GM19324 (cell line): ENCODE results near the gene GPRC5A.

Source experiments
- ATAC-seq: cut with Tn5 transposase; IDR thresholded peaks from one replicate; pipeline ENCODE4 v1.9.1; 2021; ENCODE audit warnings: mild to moderate bottlenecking, moderate library complexity; ENCODE audit not compliant: unreplicated experiment, low FRiP score

Gene GPRC5A

DNA sequence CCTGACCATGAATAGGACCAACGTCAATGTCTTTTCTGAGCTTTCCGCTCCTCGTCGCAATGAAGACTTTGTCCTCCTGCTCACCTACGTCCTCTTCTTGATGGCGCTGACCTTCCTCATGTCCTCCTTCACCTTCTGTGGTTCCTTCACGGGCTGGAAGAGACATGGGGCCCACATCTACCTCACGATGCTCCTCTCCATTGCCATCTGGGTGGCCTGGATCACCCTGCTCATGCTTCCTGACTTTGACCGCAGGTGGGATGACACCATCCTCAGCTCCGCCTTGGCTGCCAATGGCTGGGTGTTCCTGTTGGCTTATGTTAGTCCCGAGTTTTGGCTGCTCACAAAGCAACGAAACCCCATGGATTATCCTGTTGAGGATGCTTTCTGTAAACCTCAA lies 17.3 kb downstream of the GPRC5A start:
- no peak for ATAC-seq

DNA sequence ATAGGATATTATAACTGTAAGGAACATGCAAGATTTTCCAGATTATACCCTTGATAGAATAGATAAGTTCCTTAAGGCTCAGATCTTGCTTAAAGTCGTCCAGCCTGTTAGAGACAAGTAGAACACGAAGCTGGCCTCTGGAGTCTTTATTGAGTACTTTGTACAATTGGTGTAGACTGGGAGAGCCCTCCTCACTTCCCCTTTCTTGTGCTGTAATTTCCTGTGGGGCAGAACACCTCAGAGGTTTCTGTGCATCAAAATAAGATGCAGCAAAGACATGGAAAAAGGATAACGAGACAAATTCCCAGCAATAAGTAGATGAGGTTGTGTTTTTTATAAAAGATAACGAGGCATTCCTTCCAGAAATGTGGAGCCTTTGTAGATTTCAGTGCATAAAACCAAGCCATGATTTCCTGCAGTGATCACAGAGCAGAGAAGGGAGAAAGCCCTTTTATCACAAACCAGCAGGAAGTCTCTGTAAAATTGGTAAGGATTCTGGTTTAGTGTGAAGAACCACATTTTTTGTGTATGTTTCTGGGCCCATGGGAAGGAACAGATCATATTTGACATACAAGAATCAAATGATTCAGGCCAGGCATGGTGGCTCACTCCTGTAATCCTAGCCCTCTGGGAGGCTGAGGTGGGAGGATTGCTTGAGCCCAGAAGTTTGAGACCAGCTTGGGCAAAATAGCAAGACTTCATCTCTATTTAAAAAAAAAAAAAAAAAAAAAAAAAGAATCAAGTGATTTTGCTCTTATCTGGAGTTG lies 18.0 kb downstream of the GPRC5A start:
- no peak for ATAC-seq

DNA sequence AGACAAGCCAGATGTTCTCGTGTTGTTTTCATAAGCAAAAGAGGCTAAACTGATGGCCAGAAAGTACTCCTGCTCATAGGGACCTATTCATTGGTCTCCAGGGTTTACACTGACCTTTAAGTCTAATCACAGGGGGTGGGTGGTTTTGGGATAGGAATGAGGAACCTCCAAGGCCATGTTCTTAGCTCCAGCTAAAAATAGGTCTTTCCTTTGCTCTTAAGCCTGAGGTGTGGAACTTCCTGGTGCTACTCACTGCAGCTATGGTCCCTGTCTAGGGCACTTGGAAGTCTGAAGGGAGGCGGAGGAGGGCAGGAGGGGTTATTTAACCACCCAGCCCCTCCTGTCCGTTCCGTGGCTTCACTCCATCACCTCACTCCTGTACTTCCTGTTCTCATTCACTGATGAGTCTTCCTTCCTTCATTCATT lies 18.6 kb downstream of the GPRC5A start:
- ATAC-seq = no peak

DNA sequence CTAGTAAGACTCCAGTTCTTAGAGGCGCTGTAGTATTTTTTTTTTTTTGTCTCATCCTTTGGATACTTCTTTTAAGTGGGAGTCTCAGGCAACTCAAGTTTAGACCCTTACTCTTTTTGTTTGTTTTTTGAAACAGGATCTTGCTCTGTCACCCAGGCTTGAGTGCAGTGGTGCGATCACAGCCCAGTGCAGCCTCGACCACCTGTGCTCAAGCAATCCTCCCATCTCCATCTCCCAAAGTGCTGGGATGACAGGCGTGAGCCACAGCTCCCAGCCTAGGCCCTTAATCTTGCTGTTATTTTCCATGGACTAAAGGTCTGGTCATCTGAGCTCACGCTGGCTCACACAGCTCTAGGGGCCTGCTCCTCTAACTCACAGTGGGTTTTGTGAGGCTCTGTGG lies 21.3 kb downstream of the GPRC5A start:
- ATAC-seq = no peak

DNA sequence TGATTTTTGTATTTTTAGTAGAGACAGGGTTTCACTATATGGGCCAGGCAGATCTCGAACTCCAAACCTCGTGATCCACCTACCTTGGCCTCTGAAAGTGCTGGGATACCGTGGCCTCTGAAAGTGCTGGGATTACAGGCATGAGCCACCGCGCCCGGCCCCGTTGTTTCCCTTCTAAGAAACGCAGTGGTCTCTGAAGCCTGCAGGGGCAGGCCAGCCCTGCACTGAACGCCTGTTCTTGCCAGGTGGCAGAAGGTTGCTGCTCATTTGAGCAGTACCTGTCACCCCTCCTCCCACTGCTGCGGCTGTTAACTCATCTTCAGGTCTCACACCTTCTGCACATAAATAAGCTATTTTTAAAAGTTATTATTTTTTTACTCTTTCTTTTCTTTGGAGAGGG lies 24.3 kb downstream of the GPRC5A start:
- no peak for ATAC-seq

DNA sequence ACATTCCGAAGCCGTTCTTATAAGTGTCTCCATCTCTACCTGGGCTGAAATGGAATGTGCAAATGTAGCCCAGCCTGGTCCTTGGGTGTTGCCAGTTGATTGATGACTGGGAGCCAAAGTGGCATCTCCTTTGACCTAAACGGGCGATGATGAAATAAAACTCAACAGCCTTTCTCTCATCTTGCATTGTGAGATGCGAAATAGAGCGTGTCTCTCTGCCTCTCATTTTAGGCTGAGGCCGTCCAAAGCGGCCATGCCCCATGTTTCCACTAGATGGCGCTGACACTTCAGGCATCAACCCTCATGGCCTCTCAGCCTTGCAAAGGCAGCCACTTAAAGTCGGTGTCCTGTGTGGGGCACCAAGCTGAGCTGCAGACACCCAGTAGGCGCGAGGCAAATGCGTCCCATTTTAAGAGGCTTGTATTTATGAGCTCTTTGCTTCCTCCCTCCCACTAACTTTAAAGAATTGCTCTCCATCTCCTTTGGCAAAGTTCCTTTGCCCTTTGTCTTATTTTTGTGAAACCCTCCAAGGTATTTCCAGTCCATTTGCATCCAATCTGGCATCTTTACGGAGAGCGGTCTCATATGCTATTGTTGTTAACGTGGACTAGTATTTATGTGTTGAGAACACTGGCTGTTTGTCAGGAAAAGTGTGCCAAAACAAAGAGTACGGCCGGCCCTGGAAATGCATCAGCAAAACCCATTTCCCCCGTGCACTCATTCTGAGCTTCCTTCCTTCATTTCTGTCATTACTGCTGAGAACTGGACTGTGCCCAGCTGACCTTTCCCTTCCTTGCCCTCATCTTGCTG lies 25.0 kb downstream of the GPRC5A start:
- ATAC-seq = no peak

DNA sequence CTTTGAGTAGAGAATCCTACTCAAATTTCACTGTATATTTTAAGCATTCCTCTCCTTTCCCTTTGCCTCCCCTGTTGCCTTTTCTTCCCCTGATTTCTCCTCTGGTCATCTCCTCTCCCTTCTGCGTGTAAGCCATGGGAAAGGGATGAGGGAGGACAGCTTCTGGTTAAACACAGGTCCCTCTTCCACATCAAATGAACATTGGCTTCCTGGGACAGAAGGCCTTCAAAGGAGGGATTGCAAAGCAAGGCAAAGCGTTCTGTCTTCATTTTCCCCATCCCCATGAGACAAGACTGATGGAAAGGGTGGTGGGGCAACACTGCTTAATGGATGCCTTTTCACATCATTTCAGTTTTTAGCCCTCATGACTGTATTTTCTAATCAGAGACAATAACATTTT lies 26.2 kb downstream of the GPRC5A start:
- ATAC-seq = no peak

DNA sequence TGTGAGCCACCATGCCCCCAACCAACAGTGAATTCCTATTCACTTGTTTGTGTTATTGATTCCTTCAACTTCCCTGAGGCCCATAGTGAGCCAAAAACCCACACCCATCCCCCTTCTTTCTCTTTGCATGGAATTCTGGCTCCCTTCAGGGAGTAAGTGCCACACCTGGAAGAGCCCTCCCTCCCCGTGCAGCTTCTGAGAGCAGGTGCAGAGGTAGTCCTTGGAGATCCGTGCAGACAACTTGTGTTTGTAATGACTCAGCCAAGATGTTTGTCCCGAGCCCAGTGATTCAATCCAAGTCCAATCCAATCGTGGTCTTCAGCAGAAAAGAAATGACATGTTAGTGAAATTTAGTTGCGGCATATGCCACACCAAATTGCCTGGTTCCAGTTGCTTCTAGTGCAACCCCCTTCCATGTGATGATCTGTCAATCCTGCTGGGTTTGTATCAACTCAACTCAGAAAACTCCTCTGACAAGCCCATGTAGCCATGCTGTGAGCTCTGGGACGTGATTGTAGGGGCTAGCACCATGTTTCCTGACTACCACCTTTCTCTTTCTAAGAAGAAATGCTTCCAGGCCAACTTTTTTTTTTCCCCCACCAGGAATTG lies 27.5 kb downstream of the GPRC5A start:
- ATAC-seq = no peak

- no peak for ATAC-seq
Observed at GRCh38 chr12:12919666-12920435, 28.5 kb downstream of the GPRC5A start.

- no peak for ATAC-seq
Observed at GRCh38 chr12:12922191-12922616, 30.8 kb downstream of the GPRC5A start.

DNA sequence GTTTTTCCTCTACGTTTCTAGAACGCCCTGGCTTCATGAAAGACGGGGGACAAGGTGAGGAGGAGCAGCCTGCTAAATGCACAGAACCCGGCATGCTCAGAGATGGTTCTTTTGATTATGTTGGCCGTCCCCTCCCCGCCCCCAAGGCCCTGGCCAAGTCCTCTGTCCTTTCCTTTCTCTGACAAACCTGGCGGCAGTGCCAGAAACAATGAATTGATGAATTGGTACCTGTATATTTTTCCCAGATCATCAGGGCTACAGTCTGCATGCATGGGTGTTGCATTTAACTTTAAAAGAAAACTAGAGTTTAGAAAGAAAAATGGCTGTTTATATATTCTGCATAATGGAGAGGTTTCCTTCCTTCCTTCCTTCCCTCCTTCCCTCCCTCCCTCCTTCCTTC lies 31.6 kb downstream of the GPRC5A start:
- ATAC-seq = no peak

GRCh38 chr12:12924169-12924568 lies 32.8 kb downstream of the GPRC5A start:
- no peak for ATAC-seq

DNA sequence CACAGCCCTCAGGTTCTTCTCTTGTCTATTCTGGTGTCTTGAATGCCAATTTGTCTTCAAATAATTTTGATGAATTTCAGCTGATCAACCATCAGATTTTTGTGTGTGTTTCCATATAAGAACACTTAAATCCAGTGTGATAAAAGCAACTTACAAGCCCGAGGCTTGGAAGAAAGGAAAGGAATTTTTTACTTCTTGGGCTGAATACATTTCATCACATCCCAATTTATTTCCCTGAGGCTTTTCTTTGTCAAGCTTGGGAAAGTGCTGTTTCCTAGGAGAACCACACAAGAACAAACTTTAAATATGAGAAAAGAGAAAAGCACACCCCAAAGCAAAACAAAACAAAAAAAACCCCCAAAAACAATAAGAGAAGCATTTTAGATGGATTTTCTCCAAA lies 34.0 kb downstream of the GPRC5A start:
- no peak for ATAC-seq

GRCh38 chr12:12926571-12927071 lies 35.3 kb downstream of the GPRC5A start:
- no peak for ATAC-seq

DNA sequence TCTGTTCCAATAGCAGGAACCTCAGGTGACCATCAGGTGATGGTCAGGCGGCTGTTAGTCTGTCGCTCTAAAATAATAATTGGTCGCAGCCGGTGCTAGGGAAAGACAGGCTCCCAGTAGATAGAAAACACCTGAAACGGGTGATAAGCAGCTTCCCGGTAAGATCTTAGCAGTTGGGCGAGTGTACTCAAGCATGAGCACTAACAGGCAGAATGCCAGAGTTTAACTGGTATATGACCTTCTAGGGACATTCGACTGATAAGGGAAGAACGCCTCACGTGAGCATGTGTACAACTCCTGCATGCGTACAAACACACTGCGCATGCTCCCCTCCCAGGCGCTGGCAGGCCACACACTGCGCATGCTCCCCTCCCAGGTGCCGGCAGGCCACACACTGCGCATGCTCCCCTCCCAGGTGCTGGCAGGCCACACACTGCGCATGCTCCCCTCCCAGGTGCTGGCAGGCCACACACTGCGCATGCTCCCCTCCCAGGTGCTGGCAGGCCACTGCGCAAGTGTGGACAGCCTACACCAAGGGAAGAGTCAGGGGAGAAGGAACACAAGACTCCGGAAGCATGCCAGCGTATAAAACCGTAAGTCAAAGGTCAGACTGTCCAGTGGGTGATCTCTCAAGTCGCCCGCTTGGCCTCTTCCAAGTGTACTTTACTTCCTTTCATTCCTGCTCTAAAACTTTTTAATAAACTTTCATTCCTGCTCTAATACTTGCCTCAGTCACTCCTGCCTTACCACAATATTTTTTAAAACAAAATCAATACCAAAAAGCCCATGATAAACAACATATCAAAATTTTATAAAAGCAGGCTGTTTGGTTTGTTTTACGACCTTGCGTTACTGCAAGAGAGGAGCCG lies 36.1 kb downstream of the GPRC5A start:
- no peak for ATAC-seq

GRCh38 chr12:12929696-12930095 lies 38.3 kb downstream of the GPRC5A start:
- no peak for ATAC-seq

DNA sequence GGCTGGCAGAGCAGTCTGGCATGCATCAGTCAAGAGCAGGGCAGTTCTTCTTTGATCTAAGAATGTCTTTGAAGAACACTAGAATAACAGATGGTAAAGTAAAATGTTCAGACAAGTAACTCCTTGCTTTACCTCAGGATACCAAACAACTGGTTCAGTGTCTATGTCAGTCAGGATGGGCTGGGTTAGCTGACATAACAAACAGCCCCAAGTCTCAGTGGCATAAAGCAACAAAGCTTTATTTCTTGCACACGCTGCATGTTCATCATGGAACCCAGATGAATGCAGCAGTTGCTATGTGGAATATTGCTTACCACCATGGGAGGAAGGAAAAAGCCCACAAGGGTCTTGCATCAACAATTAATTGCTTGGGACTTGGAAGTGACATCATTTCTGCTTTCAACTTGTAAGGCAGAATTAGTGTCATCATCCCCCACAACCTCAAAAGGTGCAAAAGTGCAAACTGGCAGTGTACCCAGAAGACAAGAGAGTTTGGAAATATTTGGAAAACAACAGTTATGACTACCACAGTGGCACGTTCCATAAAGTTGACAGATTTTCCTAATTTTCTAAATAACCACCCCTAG lies 39.4 kb downstream of the GPRC5A start:
- no peak for ATAC-seq

GRCh38 chr12:12933742-12934141 lies 42.4 kb downstream of the GPRC5A start:
- no peak for ATAC-seq

DNA sequence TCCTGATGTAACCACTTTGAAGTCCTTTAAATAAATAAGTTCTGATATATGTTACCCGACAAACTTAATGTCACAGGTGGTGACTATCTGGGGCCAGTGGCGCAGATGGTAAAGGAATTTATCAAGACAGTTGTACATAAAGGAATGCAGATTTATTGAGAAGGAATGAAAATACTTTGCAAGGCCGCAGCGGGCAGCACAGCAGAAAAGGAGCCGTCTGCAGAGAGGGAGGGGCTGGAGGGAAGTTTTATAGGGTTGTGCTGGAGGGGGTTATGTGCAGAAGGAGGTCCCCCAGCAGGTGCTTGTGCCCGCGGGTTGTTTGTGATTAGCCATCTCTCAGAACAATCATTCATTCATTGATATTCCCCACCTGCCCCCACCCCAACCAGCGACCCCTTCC lies 43.2 kb downstream of the GPRC5A start:
- no peak for ATAC-seq
